H1 (cell line): ENCODE results near the gene STEAP3. TPM values are rescaled to one million over a fixed set of nuclear protein-coding genes. Genes with fewer than 3 reads are reported as not detected.

Experiments
- CTCF ChIA-PET: fragments of 300-600 bp; sonication (Branson Sonifier 250); formaldehyde crosslinking; loops from one replicate; lab custom pipeline; 2021; ENCODE audit not compliant: partially characterized antibody; lab: Charles Lee
- POLR2A ChIA-PET: fragments of 300-600 bp; sonication (Branson Sonifier 250); formaldehyde crosslinking; loops from one replicate; lab custom pipeline; 2021; ENCODE audit warnings: inconsistent platforms; ENCODE audit not compliant: partially characterized antibody; lab: Charles Lee
- DNase-seq, 2 experiments: peaks; one replicate each; pipeline versions ENCODE4 v3.0.0 to v3.0.0-alpha.2; 2010 to 2022; ENCODE audit warnings: low spot score in 2 of 2, low read depth in 1 of 2, mixed read lengths in 1 of 2
- FAIRE-seq: peaks from 2 replicates; lab custom pipeline; 2011; peaks lifted over from hg19 to GRCh38; lab: Jason Lieb, UNC
- H2AFZ ChIP-seq: 2 replicates; pipeline ENCODE4 v1.8.1; 2012; ENCODE audit warnings: low read length, inconsistent platforms
- H2AK5ac ChIP-seq: 2 replicates; pipeline ENCODE4 v1.6.1; 2013; ENCODE audit warnings: low read depth, low read length
- H2BK120ac ChIP-seq: replicated peaks from 2 replicates; pipeline ENCODE3; 2013; ENCODE audit warnings: low read depth, low read length, inconsistent platforms
- H2BK12ac ChIP-seq: 2 replicates; pipeline ENCODE4 v1.6.1; 2013; ENCODE audit warnings: low read depth, low read length
- H2BK15ac ChIP-seq: 2 replicates; pipeline ENCODE4 v1.6.1; 2013; ENCODE audit warnings: low read length
- H2BK20ac ChIP-seq: 2 replicates; pipeline ENCODE4 v1.6.1; 2013; ENCODE audit warnings: low read length
- H2BK5ac ChIP-seq: 2 replicates; pipeline ENCODE4 v1.6.1; 2013; ENCODE audit warnings: low read depth, low read length
- H3K14ac ChIP-seq: 2 replicates; pipeline ENCODE4 v1.6.1; 2013; ENCODE audit warnings: inconsistent platforms; ENCODE audit not compliant: insufficient read length
- H3K18ac ChIP-seq: 2 replicates; pipeline ENCODE4 v1.6.1; 2013; ENCODE audit warnings: low read length; ENCODE audit errors: extremely low read depth
- H3K23ac ChIP-seq: 2 replicates; pipeline ENCODE4 v1.6.1; 2013; ENCODE audit warnings: inconsistent platforms; ENCODE audit not compliant: insufficient read length
- H3K23me2 ChIP-seq: 2 replicates; pipeline ENCODE4 v1.6.1; 2013; ENCODE audit warnings: low read depth, low read length
- H3K27ac ChIP-seq: 2 replicates; pipeline ENCODE4 v1.6.1; 2011; ENCODE audit warnings: low read depth, low read length, inconsistent platforms
- H3K27me3 ChIP-seq, 4 experiments: replicated peaks in 1 of 4; 1 replicate in 1 of 4; 2 replicates in 3 of 4; pipeline versions ENCODE4 v1.6.1 to v1.8.1; 2011 to 2013; ENCODE audit warnings: low read length in 3 of 4, mild to moderate bottlenecking in 3 of 4, inconsistent platforms in 2 of 4, mixed read lengths in 2 of 4, moderate library complexity in 1 of 4; ENCODE audit not compliant: control insufficient read depth in 3 of 4, insufficient read depth in 3 of 4; ENCODE audit errors: extremely low read depth in 1 of 4
- H3K36me3 ChIP-seq, 4 experiments: 2 replicates each; pipeline versions ENCODE4 v1.6.1 to v1.8.1; 2011 to 2013; ENCODE audit warnings: mild to moderate bottlenecking in 4 of 4, low read length in 3 of 4, moderate library complexity in 2 of 4, control low read depth in 1 of 4, inconsistent platforms in 1 of 4; ENCODE audit not compliant: insufficient read depth in 4 of 4, control insufficient read depth in 2 of 4
- H3K4ac ChIP-seq: replicated peaks from 2 replicates; pipeline ENCODE3; 2013; ENCODE audit warnings: low read length, low read depth, mixed read lengths, inconsistent platforms; ENCODE audit not compliant: insufficient read length
- H3K4me1 ChIP-seq, 4 experiments: replicated peaks in 1 of 4; 1 replicate in 1 of 4; 2 replicates in 3 of 4; pipeline versions ENCODE4 v1.6.1 to v1.8.1; 2011 to 2013; ENCODE audit warnings: low read length in 3 of 4, inconsistent platforms in 2 of 4, mixed read lengths in 1 of 4; ENCODE audit not compliant: insufficient read depth in 4 of 4, control insufficient read depth in 3 of 4
- H3K4me2 ChIP-seq, 2 experiments: 2 replicates each; pipeline versions ENCODE4 v1.6.1 to v1.8.1; 2011 to 2013; ENCODE audit warnings: low read depth in 2 of 2, low read length in 2 of 2, control low read depth in 1 of 2, inconsistent platforms in 1 of 2, mild to moderate bottlenecking in 1 of 2; ENCODE audit not compliant: insufficient read depth in 1 of 2
- H3K4me3 ChIP-seq, 4 experiments: fragments of 200-600, 300-600 bp in 1 of 4; sonication (generic), shearing (Covaris generic), sonication (Bioruptor Twin) in 1 of 4; 2 replicates each; pipeline versions ENCODE4 v1.5.1 to v1.8.1; 2011 to 2016; ENCODE audit warnings: low read length in 4 of 4, low read depth in 3 of 4, control low read depth in 2 of 4, inconsistent platforms in 2 of 4, mild to moderate bottlenecking in 2 of 4, mixed read lengths in 1 of 4, moderate library complexity in 1 of 4; ENCODE audit not compliant: insufficient read depth in 2 of 4; ENCODE audit errors: extremely low read depth in 1 of 4
- H3K56ac ChIP-seq: replicated peaks from 2 replicates; pipeline ENCODE3; 2013; ENCODE audit warnings: low read depth, mild to moderate bottlenecking, mixed read lengths, low read length, inconsistent platforms; ENCODE audit not compliant: insufficient read length
- H3K79me1 ChIP-seq: 2 replicates; pipeline ENCODE4 v1.6.1; 2013; ENCODE audit warnings: low read depth, low read length, control low read depth
- H3K79me2 ChIP-seq, 2 experiments: 2 replicates each; pipeline versions ENCODE4 v1.6.1 to v1.8.1; 2012 to 2013; ENCODE audit warnings: low read length in 2 of 2, mild to moderate bottlenecking in 2 of 2, inconsistent platforms in 1 of 2; ENCODE audit not compliant: insufficient read depth in 2 of 2, control insufficient read depth in 1 of 2
- H3K9ac ChIP-seq, 4 experiments: replicated peaks in 1 of 4; 1 replicate in 1 of 4; 2 replicates in 3 of 4; pipeline versions ENCODE4 v1.6.1 to v1.8.1; 2011 to 2013; ENCODE audit warnings: low read depth in 3 of 4, low read length in 3 of 4, control low read depth in 2 of 4, mild to moderate bottlenecking in 2 of 4, moderate library complexity in 2 of 4, inconsistent platforms in 1 of 4; ENCODE audit errors: extremely low read depth in 1 of 4
- H3K9me3 ChIP-seq, 2 experiments: 2 replicates each; pipeline versions ENCODE4 v1.6.1 to v1.8.1; 2012 to 2013; ENCODE audit warnings: mild to moderate bottlenecking in 2 of 2, moderate library complexity in 2 of 2, control low read depth in 1 of 2, inconsistent platforms in 1 of 2, low read depth in 1 of 2, low read length in 1 of 2, mixed read lengths in 1 of 2; ENCODE audit not compliant: insufficient read depth in 2 of 2
- H4K20me1 ChIP-seq, 2 experiments: replicated peaks in 1 of 2; 2 replicates each; pipeline versions ENCODE3 to v1.8.1; 2011 to 2013; ENCODE audit warnings: inconsistent platforms in 2 of 2, low read length in 2 of 2, mild to moderate bottlenecking in 1 of 2; ENCODE audit not compliant: insufficient read depth in 2 of 2, control insufficient read depth in 1 of 2
- H4K5ac ChIP-seq: 2 replicates; pipeline ENCODE4 v1.6.1; 2013; ENCODE audit warnings: low read length, low read depth, mixed read lengths, inconsistent platforms; ENCODE audit not compliant: insufficient read length
- H4K8ac ChIP-seq: 2 replicates; pipeline ENCODE4 v1.8.0; 2013; ENCODE audit warnings: mild to moderate bottlenecking, moderate library complexity, low read length, inconsistent platforms; ENCODE audit not compliant: insufficient read depth; ENCODE audit errors: extremely low read depth
- H4K91ac ChIP-seq: replicated peaks from 2 replicates; pipeline ENCODE3; 2013; ENCODE audit warnings: low read length, mixed read lengths, inconsistent platforms; ENCODE audit not compliant: insufficient read length
- ASH2L ChIP-seq: fragments of 200-600, 300-600 bp; sonication (generic); IDR thresholded peaks from one replicate; pipeline ENCODE4 v1.7.1; 2017; ENCODE audit warnings: low read length
- ATF3 ChIP-seq: IDR thresholded peaks from 2 replicates; pipeline ENCODE4 v1.6.1; 2011; ENCODE audit warnings: low read depth, mild to moderate bottlenecking, low read length; ENCODE audit not compliant: insufficient read depth
- CBX8 ChIP-seq: fragments of 300-800, 300-1000 bp; sonication (generic); IDR thresholded peaks from 2 replicates; pipeline ENCODE4 v1.7.1; 2016; ENCODE audit warnings: low read depth, low read length, borderline replicate concordance
- CEBPB ChIP-seq: IDR thresholded peaks from 2 replicates; pipeline ENCODE4 v1.6.1; 2012; ENCODE audit warnings: low read depth, low read length
- CTBP2 ChIP-seq: IDR thresholded peaks from 2 replicates; pipeline ENCODE4 v1.7.0; 2011; ENCODE audit warnings: borderline replicate concordance, mild to moderate bottlenecking, moderate library complexity, mixed read lengths, low read length; ENCODE audit not compliant: insufficient read depth, insufficient read length
- KDM5A ChIP-seq: fragments of 200-600 bp; IDR thresholded peaks from 2 replicates; pipeline ENCODE4 v1.7.1; 2012; ENCODE audit warnings: mild to moderate bottlenecking, low read length, inconsistent platforms, mixed read lengths
- SAP30 ChIP-seq: fragments of 300-600 bp; sonication (generic); IDR thresholded peaks from 2 replicates; pipeline ENCODE4 v1.7.1; 2012; ENCODE audit warnings: low read length, moderate library complexity, mild to moderate bottlenecking, inconsistent platforms; ENCODE audit not compliant: insufficient read depth, insufficient replicate concordance
- SIX5 ChIP-seq: IDR thresholded peaks from 2 replicates; pipeline ENCODE4 v1.6.1; 2011; ENCODE audit warnings: mild to moderate bottlenecking, low read depth, low read length
- SP2 ChIP-seq: IDR thresholded peaks from 2 replicates; pipeline ENCODE4 v1.6.1; 2012; ENCODE audit warnings: mild to moderate bottlenecking, low read length, inconsistent platforms
- SP4 ChIP-seq: IDR thresholded peaks from 2 replicates; pipeline ENCODE4 v1.6.1; 2012; ENCODE audit warnings: low read length, inconsistent platforms
- SRF ChIP-seq: IDR thresholded peaks from 2 replicates; pipeline ENCODE4 v1.6.1; 2011; ENCODE audit warnings: mild to moderate bottlenecking, low read depth, low read length, moderate library complexity
- WGBS, 2 experiments: shearing (Covaris generic) in 1 of 2; methylation state at CpG; one replicate each; pipeline versions ENCODE4 v1.1.6 to v1.1.7; 2013 to 2015; ENCODE audit warnings: low lambda C conversion rate in 2 of 2, mixed read lengths in 2 of 2, inconsistent platforms in 1 of 2, low coverage in 1 of 2, missing lambda C conversion rate in 1 of 2; ENCODE audit not compliant: insufficient replicate concordance in 2 of 2, insufficient coverage in 1 of 2, insufficient read length in 1 of 2; ENCODE audit errors: extremely low coverage in 1 of 2, missing lambda C conversion rate in 1 of 2; 5-methylcytosine and 5-hydroxymethylcytosine counted together
- polyA plus RNA-seq, 7 experiments: library from polyadenylated mRNA; depleted of rRNA in 3 of 7; stranded (reverse) in 5 of 7; unstranded in 2 of 7; fragments of >200 nt in 5 of 7; fragments of 200-250 nt in 2 of 7; gene quantifications; 1 replicate in 5 of 7; 2 replicates in 1 of 7; 4 replicates in 1 of 7; pipeline versions ENCODE4 v1.2.1 to v1.2.3, GENCODE V29; 2011 to 2013; ENCODE audit warnings: missing spikeins in 2 of 7, mixed read lengths in 2 of 7
- total RNA-seq: library from RNA; stranded (reverse); fragmentation: NEBNext Ultra II Directional; extraction: Animal tissue kit (Norgen Biotek cat#: 25700); gene quantifications from 2 replicates; pipeline ENCODE4 v1.2.1, GENCODE V29; 2021
- TF ChIP-seq, protein P1 (sequence below): IDR thresholded peaks from 2 replicates; pipeline ENCODE4 v1.6.1; 2012; ENCODE audit warnings: low read length, inconsistent platforms

STEAP3 gene
- total and polyA plus RNA-seq, 2 of the 8 experiments (the other 6 are each of a cell fraction or from before 2014, with no cell fraction given) = 21.7 to 27.9 TPM

DNA sequence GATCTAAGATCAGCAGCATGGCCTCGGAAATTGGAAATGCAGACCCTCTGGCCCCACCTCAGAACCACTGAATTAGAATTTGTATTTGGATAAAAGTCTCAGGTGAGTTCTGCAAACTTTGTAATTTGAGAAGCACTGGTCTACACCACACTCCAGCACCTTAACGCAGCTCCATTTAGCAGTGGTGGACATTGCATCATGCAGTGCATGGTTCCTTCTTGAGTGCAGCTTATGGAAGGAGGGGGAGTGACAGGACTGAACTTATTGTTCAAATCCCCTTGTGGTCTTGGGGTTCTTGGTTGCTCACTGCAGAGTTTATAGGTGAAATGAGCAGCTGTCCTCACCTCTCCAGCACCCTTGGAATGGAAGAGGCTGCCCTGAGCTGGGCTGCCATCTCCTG, 17.4 kb upstream of the STEAP3 start:
- Histone ChIP-seq H4K91ac (no peak overlapping the region), H3K4me3 (no peak overlapping the region), H3K79me2 (no peaks in the 10 kb centered on the region), H2BK15ac (no peak overlapping the region), H3K23ac (no peak overlapping the region), H2BK5ac (no peak overlapping the region), H3K4me2 (no peak overlapping the region), H3K27ac (no peak overlapping the region), H2BK120ac (no peak overlapping the region), H2AK5ac (no peak overlapping the region), H3K14ac (no peak overlapping the region), H4K5ac (no peak overlapping the region), H3K4me1 (peaks cover 0 to 4% (median 0%) of the 10 kb centered on the region in 4 experiments; a peak in 2 of 7 replicates), H2BK12ac (0 out of 2 replicates have a peak overlapping the region, but pooled peaks have one; percentile 1), H2AFZ (peak overlapping the region; percentile 49; the same call in 1 of the 2 replicates), H3K18ac (peak overlapping the region; percentile 73), H3K9ac (no peak overlapping the region), H4K8ac (no peak overlapping the region), H3K79me1 (no peaks in the 10 kb centered on the region), H3K56ac (no peak overlapping the region), H3K36me3 (no peaks in the 10 kb centered on the region), H3K9me3 (no peaks in the 10 kb centered on the region), H3K27me3 (no peaks in the 10 kb centered on the region; a peak in 1 of 7 replicates), H4K20me1 (no peaks in the 10 kb centered on the region), H2BK20ac (no peak overlapping the region), H3K4ac (no peak overlapping the region), H3K23me2 (no peaks in the 10 kb centered on the region; the same call in 1 of the 2 replicates)
- no peak for DNase-seq
- WGBS, 2 experiments = 93% methylated on average over 2 of the region's 2 CpGs; no CpG with 5 or more reads in 1 of the 2 experiments
- no peak for FAIRE-seq
- ChIA-PET CTCF (interaction anchor here (0.7 to 1.8 kb wide), 4 partner anchors 10 to 58 kb away, joined by 3 to 6 read pairs (median 4); no protein-coding TSS in a partner anchor), POLR2A (interaction anchor here (2.4 kb wide), 1 partner anchor 10 kb away, joined by 11 read pairs; no protein-coding TSS in a partner anchor)
- no peak for TF ChIP-seq SRF
- no peak for TF ChIP-seq SAP30
- TF ChIP-seq SP2 = no peak
- no peak; the same call in 1 of the 2 replicates for TF ChIP-seq CEBPB
- no peak for TF ChIP-seq KDM5A
- no peak for TF ChIP-seq CTBP2
- no peak for TF ChIP-seq SIX5
- TF ChIP-seq CBX8 = no peak
- TF ChIP-seq, protein P1, sequence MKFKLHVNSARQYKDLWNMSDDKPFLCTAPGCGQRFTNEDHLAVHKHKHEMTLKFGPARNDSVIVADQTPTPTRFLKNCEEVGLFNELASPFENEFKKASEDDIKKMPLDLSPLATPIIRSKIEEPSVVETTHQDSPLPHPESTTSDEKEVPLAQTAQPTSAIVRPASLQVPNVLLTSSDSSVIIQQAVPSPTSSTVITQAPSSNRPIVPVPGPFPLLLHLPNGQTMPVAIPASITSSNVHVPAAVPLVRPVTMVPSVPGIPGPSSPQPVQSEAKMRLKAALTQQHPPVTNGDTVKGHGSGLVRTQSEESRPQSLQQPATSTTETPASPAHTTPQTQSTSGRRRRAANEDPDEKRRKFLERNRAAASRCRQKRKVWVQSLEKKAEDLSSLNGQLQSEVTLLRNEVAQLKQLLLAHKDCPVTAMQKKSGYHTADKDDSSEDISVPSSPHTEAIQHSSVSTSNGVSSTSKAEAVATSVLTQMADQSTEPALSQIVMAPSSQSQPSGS = no peak
- TF ChIP-seq SP4 = no peak
- no peak for TF ChIP-seq ATF3
- TF ChIP-seq ASH2L = no peak
